ENCODE data around the gene TMEM218.
"Not testable (repeated sequence)": the region's sequence is repeated elsewhere in the genome, so short reads cannot be mapped to it uniquely, and the experiment has no call there.

The TMEM218 gene

DNA sequence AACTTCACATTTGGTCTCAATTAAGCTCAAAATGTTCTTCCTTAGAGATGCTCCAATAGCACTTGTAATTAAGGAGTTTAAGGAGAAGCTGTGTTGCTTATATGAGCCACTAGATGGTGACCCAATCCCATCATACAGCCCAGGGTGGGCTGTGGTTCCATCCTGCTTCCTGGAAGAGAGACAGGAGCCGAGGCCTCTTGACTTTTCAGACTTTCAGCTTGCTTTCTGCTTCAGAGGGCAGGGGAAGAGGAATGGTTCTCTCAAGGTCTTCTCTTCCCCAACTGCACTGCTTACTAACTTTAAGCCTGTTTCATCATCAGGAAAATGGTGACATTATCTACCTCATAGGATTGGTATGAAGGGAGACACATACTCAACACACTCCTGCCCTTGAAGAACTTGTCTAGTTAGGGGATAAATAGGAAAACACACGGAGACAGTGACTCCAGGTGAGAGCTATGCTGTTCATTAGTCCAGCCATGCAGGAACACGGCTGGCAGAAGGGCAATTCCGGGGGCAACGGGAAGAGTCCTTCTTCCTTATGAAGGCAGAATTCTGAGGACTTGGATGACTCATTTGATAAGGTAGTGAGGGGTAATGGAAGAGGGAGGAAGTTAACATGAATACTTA lies 20.1 kb downstream of the TMEM218 start:
- Histone ChIP-seq H3K4me3 (ENCODE audit: low read depth, low read length) (no peak overlapping the region), H4K91ac (ENCODE audit: low read depth, low read length) (no peak overlapping the region), H3K9me3 (ENCODE audit: insufficient read depth, low read depth, low read length) (no peaks in the 10 kb centered on the region), H2BK12ac (ENCODE audit: low read length) (no peak overlapping the region), H3K9ac (ENCODE audit: low read length) (no peak overlapping the region), H3K79me1 (ENCODE audit: low read length) (no peaks in the 10 kb centered on the region), H3K27me3 (ENCODE audit: insufficient read depth, low read length) (no peaks in the 10 kb centered on the region), H3K23ac (ENCODE audit: low read length) (no peak overlapping the region), H3K14ac (ENCODE audit: low read length) (no peak overlapping the region), H3K4me2 (ENCODE audit: low read length) (no peak overlapping the region), H3K4me1 (ENCODE audit: control insufficient read depth in 1 of 2, insufficient read depth in 2 of 2, low read length in 2 of 2) (peaks cover 4 to 5% of the 10 kb centered on the region in 2 experiments), H3K4ac (ENCODE audit: low read depth, low read length) (no peak overlapping the region), H4K8ac (ENCODE audit: low read depth, low read length) (no peak overlapping the region), H2BK5ac (ENCODE audit: low read depth, low read length, poor library complexity) (no peak overlapping the region), H2AFZ (ENCODE audit: insufficient read depth, low read length, poor library complexity) (no peak overlapping the region), H2AK5ac (ENCODE audit: low read length) (no peak overlapping the region), H4K12ac (ENCODE audit: low read depth, low read length) (no peak overlapping the region), H3K18ac (ENCODE audit: low read length) (no peak overlapping the region), H3K36me3 (ENCODE audit: control insufficient read depth in 1 of 2, insufficient read depth in 2 of 2, low read length in 2 of 2) (no peaks in the 10 kb centered on the region), H3K79me2 (ENCODE audit: control insufficient read depth, insufficient read depth, low read length, poor library complexity) (no peaks in the 10 kb centered on the region), H3K27ac (ENCODE audit: low read depth, low read length) (no peak overlapping the region), H2BK120ac (ENCODE audit: insufficient read depth, low read length, poor library complexity) (no peak overlapping the region)
- no CpG with 5 or more reads among the region's 5 CpGs for WGBS (ENCODE audit: extremely low coverage, insufficient coverage, insufficient read length)
- DNase-seq, result peak; percentile 33 to 83

DNA sequence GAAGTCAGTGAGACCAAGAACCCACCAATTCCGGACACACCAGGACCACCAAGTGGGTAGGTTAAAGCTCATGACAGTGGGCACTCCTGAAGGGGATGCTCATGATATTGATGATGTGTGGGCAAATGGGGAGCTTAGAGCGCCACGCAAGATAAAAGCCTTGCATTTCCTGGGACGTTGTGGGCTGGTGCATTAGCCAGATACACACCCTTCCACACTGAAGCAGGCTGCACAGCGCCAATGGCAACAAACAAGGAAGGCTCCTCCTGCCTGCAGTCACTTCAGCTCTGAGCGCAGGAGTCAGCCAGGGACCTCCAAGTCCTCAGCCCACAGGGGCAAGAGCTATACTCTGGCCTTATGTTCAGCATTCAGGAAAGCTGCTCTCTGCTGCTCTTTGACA lies 20.6 kb downstream of the TMEM218 start:
- Histone ChIP-seq H4K91ac (ENCODE audit: low read depth, low read length) (no peak overlapping the region), H2AFZ (ENCODE audit: insufficient read depth, low read length, poor library complexity) (no peak overlapping the region), H2BK120ac (ENCODE audit: insufficient read depth, low read length, poor library complexity) (no peak overlapping the region), H3K4me1 (ENCODE audit: control insufficient read depth in 1 of 2, insufficient read depth in 2 of 2, low read length in 2 of 2) (peaks cover 4 to 5% of the 10 kb centered on the region in 2 experiments), H3K9me3 (ENCODE audit: insufficient read depth, low read depth, low read length) (no peaks in the 10 kb centered on the region), H3K36me3 (ENCODE audit: control insufficient read depth in 1 of 2, insufficient read depth in 2 of 2, low read length in 2 of 2) (no peaks in the 10 kb centered on the region), H3K9ac (ENCODE audit: low read length) (no peak overlapping the region), H3K4ac (ENCODE audit: low read depth, low read length) (no peak overlapping the region), H3K79me2 (ENCODE audit: control insufficient read depth, insufficient read depth, low read length, poor library complexity) (no peaks in the 10 kb centered on the region), H3K27me3 (ENCODE audit: insufficient read depth, low read length) (no peaks in the 10 kb centered on the region), H3K79me1 (ENCODE audit: low read length) (no peaks in the 10 kb centered on the region), H4K8ac (ENCODE audit: low read depth, low read length) (no peak overlapping the region), H3K4me3 (ENCODE audit: low read depth, low read length) (no peak overlapping the region), H4K12ac (ENCODE audit: low read depth, low read length) (no peak overlapping the region), H3K27ac (ENCODE audit: low read depth, low read length) (no peak overlapping the region), H2BK12ac (ENCODE audit: low read length) (no peak overlapping the region), H3K18ac (ENCODE audit: low read length) (no peak overlapping the region), H3K4me2 (ENCODE audit: low read length) (no peak overlapping the region), H3K14ac (ENCODE audit: low read length) (no peak overlapping the region), H2AK5ac (ENCODE audit: low read length) (no peak overlapping the region), H3K23ac (ENCODE audit: low read length) (no peak overlapping the region), H2BK5ac (ENCODE audit: low read depth, low read length, poor library complexity) (no peak overlapping the region)
- DNase-seq, result no peak
- WGBS (ENCODE audit: extremely low coverage, insufficient coverage, insufficient read length), result no CpG with 5 or more reads among the region's 6 CpGs

DNA sequence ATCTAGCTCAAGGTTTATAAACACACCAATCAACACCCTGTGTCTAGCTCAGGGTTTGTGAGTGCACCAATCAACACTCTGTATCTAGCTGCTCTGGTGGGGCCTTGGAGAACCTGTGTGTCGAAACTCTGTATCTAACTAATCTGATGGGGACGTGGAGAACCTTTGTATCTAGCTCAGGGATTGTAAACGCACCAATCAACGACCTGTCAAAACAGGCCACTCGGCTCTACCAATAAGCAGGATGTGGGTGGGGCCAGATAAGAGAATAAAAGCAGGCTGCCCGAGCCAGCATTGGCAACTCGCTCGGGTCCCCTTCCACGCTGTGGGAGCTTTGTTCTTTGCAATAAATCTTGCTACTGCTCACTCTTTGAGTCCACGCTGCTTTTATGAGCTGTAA lies 21.3 kb downstream of the TMEM218 start:
- no CpG with 5 or more reads among the region's 10 CpGs for WGBS (ENCODE audit: extremely low coverage, insufficient coverage, insufficient read length)
- not testable (repeated sequence) for H3K9me3 ChIP-seq (ENCODE audit: insufficient read depth, low read depth, low read length); H3K4ac ChIP-seq (ENCODE audit: low read depth, low read length); H3K18ac ChIP-seq (ENCODE audit: low read length); H4K8ac ChIP-seq (ENCODE audit: low read depth, low read length); H3K27ac ChIP-seq (ENCODE audit: low read depth, low read length); H2AFZ ChIP-seq (ENCODE audit: insufficient read depth, low read length, poor library complexity); H3K23ac ChIP-seq (ENCODE audit: low read length); H3K79me2 ChIP-seq (ENCODE audit: control insufficient read depth, insufficient read depth, low read length, poor library complexity); H4K12ac ChIP-seq (ENCODE audit: low read depth, low read length); H3K27me3 ChIP-seq (ENCODE audit: insufficient read depth, low read length); H2BK5ac ChIP-seq (ENCODE audit: low read depth, low read length, poor library complexity); H2AK5ac ChIP-seq (ENCODE audit: low read length); H3K36me3 ChIP-seq (ENCODE audit: control insufficient read depth in 1 of 2, insufficient read depth in 2 of 2, low read length in 2 of 2); H3K4me3 ChIP-seq (ENCODE audit: low read depth, low read length); H4K91ac ChIP-seq (ENCODE audit: low read depth, low read length); H3K4me1 ChIP-seq (ENCODE audit: control insufficient read depth in 1 of 2, insufficient read depth in 2 of 2, low read length in 2 of 2); H3K4me2 ChIP-seq (ENCODE audit: low read length); H3K9ac ChIP-seq (ENCODE audit: low read length); DNase-seq; H2BK120ac ChIP-seq (ENCODE audit: insufficient read depth, low read length, poor library complexity); H3K79me1 ChIP-seq (ENCODE audit: low read length); H3K14ac ChIP-seq (ENCODE audit: low read length); H2BK12ac ChIP-seq (ENCODE audit: low read length)

DNA sequence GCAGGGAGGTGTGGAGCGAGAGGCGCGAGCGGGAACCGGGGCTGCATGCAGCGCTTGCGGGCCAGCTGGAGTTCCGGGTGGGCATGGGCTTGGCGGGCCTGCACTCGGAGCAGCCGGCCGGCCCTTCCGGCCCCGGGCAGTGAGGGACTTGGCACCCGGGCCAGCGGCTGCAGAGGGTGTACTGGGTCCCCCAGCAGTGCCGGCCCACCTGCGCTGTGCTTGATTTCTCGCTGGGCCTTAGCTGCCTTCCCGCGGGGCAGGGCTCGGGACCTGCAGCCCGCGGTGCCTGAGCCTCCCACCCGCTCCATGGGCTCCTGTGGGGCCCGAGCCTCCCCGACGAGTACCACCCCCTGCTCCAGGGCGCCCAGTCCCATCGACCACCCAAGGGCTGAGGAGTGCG lies 21.9 kb downstream of the TMEM218 start:
- H3K23ac ChIP-seq (ENCODE audit: low read length); H3K79me2 ChIP-seq (ENCODE audit: control insufficient read depth, insufficient read depth, low read length, poor library complexity); H3K18ac ChIP-seq (ENCODE audit: low read length); H3K9me3 ChIP-seq (ENCODE audit: insufficient read depth, low read depth, low read length); H4K8ac ChIP-seq (ENCODE audit: low read depth, low read length); H2BK12ac ChIP-seq (ENCODE audit: low read length); H2AK5ac ChIP-seq (ENCODE audit: low read length); H3K36me3 ChIP-seq (ENCODE audit: control insufficient read depth in 1 of 2, insufficient read depth in 2 of 2, low read length in 2 of 2); DNase-seq; H2BK120ac ChIP-seq (ENCODE audit: insufficient read depth, low read length, poor library complexity); H3K9ac ChIP-seq (ENCODE audit: low read length); H3K27ac ChIP-seq (ENCODE audit: low read depth, low read length); H4K91ac ChIP-seq (ENCODE audit: low read depth, low read length); H3K4me3 ChIP-seq (ENCODE audit: low read depth, low read length); H4K12ac ChIP-seq (ENCODE audit: low read depth, low read length); H3K4ac ChIP-seq (ENCODE audit: low read depth, low read length); H3K14ac ChIP-seq (ENCODE audit: low read length); H3K27me3 ChIP-seq (ENCODE audit: insufficient read depth, low read length); H3K4me1 ChIP-seq (ENCODE audit: control insufficient read depth in 1 of 2, insufficient read depth in 2 of 2, low read length in 2 of 2); H3K79me1 ChIP-seq (ENCODE audit: low read length); H2AFZ ChIP-seq (ENCODE audit: insufficient read depth, low read length, poor library complexity); H3K4me2 ChIP-seq (ENCODE audit: low read length); H2BK5ac ChIP-seq (ENCODE audit: low read depth, low read length, poor library complexity): not testable (repeated sequence)
- WGBS (ENCODE audit: extremely low coverage, insufficient coverage, insufficient read length), result no CpG with 5 or more reads among the region's 31 CpGs

Measured in trophoblast cell (in vitro differentiated cells and primary cell).